Measurements from ENCODE around the gene POLR2J3.
"Not testable (repeated sequence)": the region's sequence is repeated elsewhere in the genome, so short reads cannot be mapped to it uniquely, and the experiment has no call there.

POLR2J3 gene

GRCh38 chr7:102572261-102573239, at the start of gene POLR2J3:
Gene POLR2J3, minus strand, starts transcription at chr7:102572583. Its CDS starts 62 bp downstream, at chr7:102572521.
- peak; percentile 99 for DNase-seq

GRCh38 chr7:102618122-102618521, 45.7 kb upstream of the POLR2J3 start:
- DNase-seq = not testable (repeated sequence)

- peak; percentile 14 for DNase-seq
Observed at GRCh38 chr7:102616507-102617125, 44.2 kb upstream of the POLR2J3 start, which contains the start of gene RASA4. Gene RASA4, minus strand, starts transcription at chr7:102616756. Its CDS starts 67 bp downstream, at chr7:102616689.

GRCh38 chr7:102615930-102616329, 43.5 kb upstream of the POLR2J3 start:
- DNase-seq = not testable (repeated sequence)

- DNase-seq = not testable (repeated sequence)
Observed at GRCh38 chr7:102614873-102615272, 42.5 kb upstream of the POLR2J3 start.

- not testable (repeated sequence) for DNase-seq
Observed at GRCh38 chr7:102614346-102614697, 41.9 kb upstream of the POLR2J3 start.

GRCh38 chr7:102613575-102614345, 41.4 kb upstream of the POLR2J3 start:
- not testable (repeated sequence) for DNase-seq

GRCh38 chr7:102611675-102612325, 39.4 kb upstream of the POLR2J3 start:
- DNase-seq = not testable (repeated sequence)

- DNase-seq = not testable (repeated sequence)
Observed at GRCh38 chr7:102611013-102611674, 38.8 kb upstream of the POLR2J3 start.

GRCh38 chr7:102610441-102610840, 38.1 kb upstream of the POLR2J3 start:
- not testable (repeated sequence) for DNase-seq

GRCh38 chr7:102609734-102610133, 37.4 kb upstream of the POLR2J3 start:
- DNase-seq = not testable (repeated sequence)

- not testable (repeated sequence) for DNase-seq
Observed at GRCh38 chr7:102606848-102607247, 34.5 kb upstream of the POLR2J3 start.

- DNase-seq = not testable (repeated sequence)
Observed at GRCh38 chr7:102604431-102605145, 32.2 kb upstream of the POLR2J3 start.

GRCh38 chr7:102602317-102602716, 29.9 kb upstream of the POLR2J3 start:
- DNase-seq = not testable (repeated sequence)

- not testable (repeated sequence) for DNase-seq
Observed at GRCh38 chr7:102599699-102600098, 27.3 kb upstream of the POLR2J3 start.

- DNase-seq = not testable (repeated sequence)
Observed at GRCh38 chr7:102596036-102596435, 23.7 kb upstream of the POLR2J3 start.

- not testable (repeated sequence) for DNase-seq
Observed at GRCh38 chr7:102593637-102594334, 21.4 kb upstream of the POLR2J3 start.

- DNase-seq = not testable (repeated sequence)
Observed at GRCh38 chr7:102592477-102593019, 20.2 kb upstream of the POLR2J3 start.

GRCh38 chr7:102589857-102590256, 17.5 kb upstream of the POLR2J3 start:
- DNase-seq = not testable (repeated sequence)

GRCh38 chr7:102583495-102583894, 11.1 kb upstream of the POLR2J3 start:
- DNase-seq = not testable (repeated sequence)
